GM19397 (cell line): ENCODE measurements around the gene TMEM175.
A peak's percentile ranks its signal among the peaks of the same experiment; 100 is the strongest.
"Not testable (repeated sequence)": the region's sequence is repeated elsewhere in the genome, so short reads cannot be mapped to it uniquely, and the experiment has no call there.

Experiments
- ATAC-seq: cut with Tn5 transposase; IDR thresholded peaks from one replicate; pipeline ENCODE4 v1.9.1; 2021; ENCODE audit warnings: mild to moderate bottlenecking, moderate library complexity; ENCODE audit not compliant: unreplicated experiment

TMEM175 gene

DNA sequence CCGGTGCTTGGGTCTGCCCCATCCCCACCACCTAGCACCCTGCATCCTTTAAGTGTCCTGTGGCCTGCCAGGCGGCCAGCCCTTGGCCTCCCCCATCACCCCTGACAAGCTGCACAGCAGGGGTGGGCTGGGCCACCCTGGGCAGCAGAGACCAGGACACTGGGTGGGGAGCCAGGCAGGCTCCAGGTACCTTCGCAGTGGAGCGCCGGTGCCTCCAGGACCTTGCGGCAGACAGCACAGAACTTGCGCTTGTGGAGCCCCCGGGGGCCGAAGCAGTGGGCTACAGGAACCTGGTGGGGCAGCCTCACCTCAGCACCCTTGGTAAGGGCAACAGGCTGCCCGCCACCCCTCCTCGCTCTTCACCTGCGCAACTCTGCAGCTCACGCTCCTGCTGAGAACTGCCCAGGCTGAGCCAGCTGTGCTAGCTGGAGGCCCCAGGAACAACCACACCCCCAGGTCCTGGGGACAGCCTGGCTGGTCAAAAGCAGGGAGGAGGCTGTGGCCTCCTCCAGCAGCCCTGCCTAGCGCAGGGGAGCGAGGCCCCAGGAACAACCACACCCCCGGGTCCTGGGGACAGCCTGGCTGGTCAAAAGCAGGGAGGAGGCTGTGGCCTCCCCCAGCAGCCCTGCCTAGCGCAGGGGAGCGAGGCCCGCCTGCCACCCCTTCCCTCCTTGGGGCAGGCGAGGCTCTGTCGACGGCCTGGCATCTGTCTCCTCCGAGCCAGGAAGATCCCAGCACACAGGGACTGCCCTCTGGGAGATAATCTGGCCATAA lies 36.5 kb downstream of the TMEM175 start:
- ATAC-seq = no peak

DNA sequence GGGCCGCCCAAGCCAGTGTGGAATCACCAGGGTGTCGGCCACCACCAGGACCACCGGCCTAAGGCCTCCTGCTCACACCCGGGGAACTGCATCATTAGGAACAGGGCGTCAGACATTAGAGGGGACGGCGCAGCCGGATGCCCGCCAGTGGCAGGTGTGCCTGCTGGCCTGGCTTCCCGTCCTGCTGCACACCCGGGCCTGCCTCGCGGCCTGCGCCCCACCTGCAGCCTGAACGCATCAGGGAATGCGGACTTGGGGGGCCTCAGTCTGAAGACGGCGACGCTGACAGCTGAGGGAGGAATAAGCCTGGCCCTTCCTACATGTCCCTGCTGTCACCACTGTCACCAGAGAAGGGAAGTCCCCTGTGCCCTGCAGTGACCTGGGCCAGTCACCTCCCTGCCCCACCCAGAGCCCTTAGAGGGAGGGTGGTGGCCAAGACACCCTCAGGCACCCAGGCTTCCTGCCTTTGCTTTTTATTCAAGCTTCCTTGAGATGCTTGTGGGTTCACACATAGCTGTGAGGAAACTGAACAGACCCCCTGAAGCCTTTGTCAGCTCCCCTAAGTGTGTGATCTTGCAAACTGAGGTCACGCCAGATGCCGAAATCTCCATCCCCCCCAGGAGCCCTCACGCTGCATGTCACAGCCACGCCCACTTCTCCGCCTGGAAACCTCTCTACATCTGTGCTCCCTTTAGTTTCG lies 37.9 kb downstream of the TMEM175 start:
- no peak for ATAC-seq

DNA sequence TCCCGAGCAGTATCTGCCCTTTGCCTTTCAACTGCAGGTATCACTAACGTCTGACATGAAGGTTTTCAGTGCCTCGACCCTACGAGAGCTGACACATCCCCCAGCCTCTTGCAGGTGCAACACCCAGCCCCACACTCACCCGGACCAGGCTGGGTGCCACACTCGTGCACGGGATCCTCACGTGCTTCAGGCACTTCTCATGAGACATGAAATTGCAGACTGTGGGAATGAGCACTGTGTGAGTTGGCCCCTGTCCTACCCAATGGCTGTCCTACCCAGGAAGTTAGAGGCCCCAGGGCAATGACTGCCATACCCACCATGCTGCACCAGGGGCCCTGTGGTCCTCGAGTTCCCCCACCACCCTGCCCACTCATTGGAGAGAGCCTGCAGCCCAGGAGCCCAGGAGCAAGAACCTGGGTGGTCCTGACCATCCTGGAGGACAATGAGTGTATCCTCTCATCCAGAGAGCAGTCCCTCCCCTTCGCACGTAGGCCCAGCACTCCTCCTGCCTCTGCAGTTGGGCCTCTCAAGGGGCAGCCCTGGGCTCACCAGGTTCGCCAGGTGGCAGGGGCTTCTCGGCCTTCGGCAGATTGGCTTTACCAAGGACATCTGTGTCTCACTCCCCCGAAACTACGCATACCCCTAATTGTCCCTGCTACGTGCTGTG lies 38.7 kb downstream of the TMEM175 start:
- no peak for ATAC-seq

DNA sequence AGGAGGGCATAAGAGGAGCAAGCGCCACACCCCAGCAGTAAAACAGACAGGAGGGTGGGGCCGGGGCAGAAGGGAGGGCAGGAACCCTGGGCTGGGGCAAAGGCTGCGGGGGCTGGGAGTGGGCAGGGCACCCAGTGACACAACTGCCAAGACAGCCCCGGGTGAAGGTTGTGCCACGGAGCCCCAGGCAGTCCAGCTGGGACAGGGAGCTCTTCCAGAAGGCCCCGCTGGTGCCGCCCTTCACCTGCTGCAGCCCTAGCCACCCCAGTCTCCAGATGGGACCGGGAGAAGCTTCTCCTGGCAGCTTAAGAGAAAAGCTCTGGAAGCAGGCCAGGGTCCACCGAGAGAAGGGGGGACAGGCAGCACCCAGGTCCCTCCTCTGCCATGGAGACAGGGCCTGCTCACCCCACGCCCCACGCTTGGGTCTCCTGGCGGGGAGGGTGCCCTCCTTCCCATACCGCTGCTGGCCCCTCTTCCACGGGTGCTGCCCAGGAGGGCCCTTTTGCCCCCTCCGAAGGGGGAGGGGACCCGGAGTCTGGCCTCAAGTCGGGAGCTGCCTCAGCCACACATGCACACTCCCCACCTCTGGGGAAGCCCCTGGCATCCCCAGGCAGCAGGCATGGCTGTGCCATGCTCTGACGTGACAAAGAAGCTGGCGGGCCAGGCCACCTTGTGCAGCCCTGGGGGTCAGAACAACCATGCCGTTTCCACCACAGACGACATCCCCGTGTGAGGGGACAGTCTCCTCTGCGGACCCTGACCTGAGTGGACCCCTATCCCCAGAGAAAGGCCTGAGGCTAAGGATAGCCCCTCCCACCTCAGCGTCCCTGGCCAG lies 39.6 kb downstream of the TMEM175 start:
- no peak for ATAC-seq

DNA sequence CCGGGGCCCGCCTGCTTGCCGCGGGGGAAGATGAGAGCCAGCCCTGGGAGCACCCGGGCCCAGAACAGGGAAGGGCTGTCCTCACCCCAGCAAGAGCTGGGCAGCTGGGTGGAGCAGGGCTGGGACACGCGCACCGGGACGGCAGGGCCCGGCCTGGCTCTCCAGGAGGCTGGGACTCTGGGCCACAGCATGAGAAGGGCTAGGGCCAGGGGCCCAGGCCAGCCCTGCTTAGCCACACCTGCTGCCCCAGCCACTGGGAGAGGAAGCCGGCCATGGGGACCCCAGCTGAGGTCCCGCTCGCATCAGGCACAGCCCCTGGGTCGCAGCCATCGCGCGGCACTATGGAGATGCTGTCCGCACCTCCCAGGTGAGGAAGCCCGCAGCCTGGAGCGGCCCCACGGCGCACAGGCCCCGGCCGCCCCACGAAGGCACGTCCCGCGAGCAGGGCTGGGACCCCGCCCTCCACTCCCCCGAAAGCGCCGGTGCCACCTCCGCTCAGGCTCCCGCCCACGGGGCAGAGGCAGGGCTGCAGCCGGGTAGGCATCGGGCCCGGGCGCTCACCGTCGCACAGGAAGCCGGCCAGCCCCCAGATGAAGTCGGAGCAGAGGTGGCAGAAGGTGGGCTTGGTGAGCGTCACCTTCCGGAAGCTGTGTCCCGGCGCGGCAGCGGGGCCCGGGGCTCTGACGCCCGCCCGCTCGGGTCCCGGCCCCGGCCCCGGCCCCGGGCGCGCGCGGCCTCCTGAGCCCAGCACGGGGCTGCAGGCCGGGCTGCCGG lies 40.6 kb downstream of the TMEM175 start:
- peak; percentile 38 for ATAC-seq

DNA sequence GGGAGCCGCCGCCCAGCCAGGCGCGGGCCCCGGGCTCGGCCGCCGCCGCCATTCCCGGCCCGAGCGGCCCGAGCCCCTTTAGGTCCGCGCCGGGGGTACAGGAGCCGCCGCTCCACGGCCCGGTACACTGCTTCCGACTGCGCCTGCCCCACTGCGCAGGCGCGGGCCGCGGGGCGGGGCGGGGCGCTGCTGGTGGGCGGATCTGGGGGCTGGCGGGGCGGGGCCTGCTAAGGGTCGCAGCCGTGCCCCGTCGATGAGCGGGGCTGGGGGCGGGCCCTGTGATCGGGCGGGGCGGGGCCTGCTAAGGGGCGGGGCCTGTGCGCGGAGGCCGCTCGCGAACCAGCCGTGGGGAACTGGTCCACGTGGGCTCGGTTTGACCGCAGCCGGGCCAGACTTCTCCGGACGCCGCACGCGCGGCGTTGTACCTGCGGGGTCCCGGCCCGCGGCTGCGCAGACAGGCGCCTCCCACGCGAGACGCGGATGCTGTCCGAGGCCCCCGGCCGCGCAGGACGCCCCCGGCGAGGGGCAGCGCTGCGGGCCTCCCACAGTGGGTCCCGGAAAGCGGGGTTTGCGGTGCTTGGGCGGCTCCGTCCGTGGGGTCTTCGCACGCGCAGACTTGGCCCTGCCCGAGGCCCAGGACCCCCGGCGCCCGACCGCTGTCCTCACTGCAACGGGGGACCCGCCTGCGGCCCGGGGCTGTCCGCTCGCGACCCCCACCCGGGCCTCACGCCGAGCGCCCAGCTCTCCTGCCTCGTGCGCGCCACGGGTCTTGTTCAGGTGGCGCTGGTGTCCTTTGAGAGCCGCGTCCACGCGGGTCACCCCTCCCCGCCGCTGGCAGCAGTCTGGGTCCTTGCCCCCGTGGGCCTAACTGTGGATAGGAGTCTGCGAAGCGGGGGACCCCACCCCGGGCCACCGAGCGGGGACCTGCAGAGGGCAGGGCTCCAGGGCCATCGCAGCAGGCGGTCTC lies 41.5 kb downstream of the TMEM175 start, which contains the start of gene DGKQ:
TSS of gene DGKQ (minus strand) at position 139 of the 967 bp plus-strand sequence. CDS start at position 52, 87 bp downstream.
- peak; percentile 80 for ATAC-seq

DNA sequence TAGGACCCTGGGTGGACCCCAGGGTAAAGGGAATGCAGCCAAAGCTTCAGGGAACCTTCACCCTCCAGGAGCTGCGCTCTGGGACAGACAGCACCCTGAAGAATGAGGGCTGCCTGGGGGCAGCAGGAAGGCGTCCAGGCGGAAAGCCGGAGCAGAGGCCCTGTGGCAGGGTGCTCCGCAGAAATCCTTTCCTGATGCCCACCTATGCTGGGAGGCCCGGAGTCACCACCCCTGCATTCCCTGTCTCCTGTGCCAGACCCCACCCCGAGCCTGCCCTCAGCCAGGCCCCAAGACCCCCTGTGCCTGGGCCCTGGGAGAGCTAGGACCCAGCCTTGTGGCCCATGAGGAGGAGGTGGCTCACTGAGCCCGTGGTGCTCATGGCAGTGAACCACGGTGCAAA lies 42.4 kb downstream of the TMEM175 start:
- no peak for ATAC-seq

DNA sequence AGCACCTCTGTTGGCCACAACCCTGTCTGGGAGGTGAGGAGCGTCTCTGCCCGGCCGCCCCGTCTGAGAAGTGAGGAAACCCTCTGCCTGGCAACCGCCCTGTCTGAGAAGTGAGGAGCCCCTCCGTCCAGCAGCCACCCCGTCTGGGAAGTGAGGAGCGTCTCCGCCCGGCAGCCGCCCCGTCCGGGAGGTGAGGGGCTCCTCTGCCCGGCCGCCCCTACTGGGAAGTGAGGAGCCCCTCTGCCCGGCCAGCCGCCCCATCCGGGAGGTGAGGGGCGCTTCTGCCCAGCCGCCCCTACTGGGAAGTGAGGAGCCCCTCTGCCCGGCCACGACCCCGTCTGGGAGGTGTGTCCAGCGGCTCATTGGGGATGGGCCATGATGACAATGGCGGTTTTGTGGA lies 43.8 kb downstream of the TMEM175 start:
- not testable (repeated sequence) for ATAC-seq

DNA sequence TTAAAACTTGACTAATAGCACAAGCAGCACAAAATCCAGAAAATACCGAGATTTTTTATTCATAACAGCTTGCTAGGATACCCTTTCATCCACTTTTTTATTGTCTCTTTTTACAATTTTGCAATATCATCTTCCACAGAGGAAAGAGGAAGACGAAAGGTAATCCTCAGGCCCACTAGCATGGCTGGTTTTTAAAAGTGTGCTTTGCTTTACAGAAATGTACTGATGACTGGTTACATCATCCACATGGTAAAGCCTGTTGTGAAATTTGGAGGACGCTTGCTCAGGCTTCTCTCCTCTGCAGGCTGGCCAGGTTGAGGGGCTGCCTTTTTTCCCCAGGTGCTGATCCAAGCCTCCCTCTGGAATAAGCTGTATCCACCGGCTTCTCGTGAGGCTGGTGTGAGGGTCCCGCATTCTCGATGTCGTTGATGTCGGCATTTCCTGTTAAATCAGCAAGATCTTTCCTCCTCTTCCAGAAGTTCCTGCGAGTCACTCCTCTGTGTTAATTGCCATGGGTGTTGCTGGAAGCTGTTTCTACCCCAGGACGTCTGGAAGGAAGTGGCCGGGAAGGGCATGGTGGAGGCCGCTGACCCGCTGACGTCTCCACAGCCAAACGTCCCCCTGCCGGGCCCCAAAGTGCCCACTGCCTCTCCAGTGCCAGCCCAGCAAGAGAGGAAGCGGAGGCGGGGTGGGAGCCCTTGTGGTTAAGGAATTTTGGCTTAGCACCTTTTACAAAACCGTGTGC lies 46.9 kb downstream of the TMEM175 start:
- no peak for ATAC-seq

DNA sequence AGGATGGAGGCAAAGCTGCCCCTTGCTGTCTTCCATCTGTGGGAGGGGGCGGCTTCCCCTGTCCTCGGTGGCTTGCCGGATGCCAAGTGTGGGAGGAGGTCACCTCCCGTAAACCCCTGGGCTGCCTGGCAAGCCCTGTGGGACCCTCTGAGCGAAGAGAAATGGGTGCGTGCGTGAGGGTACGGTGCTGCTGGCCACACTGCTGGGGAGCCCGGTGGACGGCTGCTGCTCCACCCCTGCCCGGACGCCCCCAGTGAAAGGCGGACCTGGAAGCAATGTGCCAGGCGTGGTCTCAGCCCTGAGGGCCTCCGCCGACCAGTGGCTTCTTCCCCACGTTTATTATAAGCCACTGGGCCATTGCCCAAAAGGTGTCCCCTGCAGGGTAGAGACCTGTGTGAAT lies 50.0 kb downstream of the TMEM175 start:
- no peak for ATAC-seq

DNA sequence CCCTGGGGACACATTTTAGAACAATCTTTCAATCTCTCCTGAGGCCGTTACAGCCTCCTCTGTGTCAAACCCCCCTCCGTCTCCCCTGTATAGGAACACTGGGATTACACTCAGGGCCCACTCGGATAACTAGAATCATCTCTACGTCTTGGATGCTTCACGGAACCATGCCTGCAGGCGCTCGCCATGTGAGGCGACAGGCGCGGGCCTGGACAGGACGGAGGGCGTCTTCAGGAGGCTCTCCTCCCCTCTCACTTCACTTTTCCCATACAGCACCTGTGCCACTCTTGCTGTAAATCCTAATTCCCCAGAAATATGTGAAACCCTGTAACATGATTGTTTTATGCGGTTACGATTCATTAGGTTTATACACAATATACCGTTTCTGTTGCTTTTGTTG lies 50.6 kb downstream of the TMEM175 start:
- no peak for ATAC-seq

DNA sequence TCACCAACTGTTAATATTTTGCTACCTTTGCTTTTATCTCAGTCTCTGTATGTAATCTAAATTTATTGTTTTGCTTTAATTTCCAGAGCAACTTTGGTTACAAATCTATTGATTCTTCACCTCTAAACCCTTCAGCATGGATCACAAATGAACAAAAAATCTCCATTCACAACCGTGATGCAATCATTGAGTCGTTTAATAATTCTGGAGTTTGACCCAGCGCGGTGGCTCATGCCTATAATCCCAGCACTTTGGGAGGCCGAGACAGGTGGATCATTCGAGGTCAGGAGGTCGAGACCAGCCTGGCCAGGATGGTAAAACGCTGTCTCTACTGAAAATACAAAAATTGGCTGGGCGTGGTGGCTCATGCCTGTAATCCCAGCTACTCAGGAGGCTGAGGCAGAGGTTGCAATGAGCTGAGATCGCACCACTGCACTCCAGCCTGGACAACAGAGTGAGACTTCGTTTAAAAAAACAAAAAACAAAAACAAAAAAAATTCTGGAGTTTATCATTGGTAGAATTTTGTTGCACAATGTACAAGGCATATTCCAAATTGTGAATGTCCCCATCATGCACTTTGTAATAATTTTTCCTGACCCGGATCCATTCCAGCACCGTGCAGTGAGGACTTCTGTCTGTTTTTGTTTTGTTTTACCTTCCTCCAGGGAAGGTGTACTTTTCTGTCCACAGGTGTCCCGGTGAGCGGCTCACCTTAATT lies 52.2 kb downstream of the TMEM175 start:
- no peak for ATAC-seq

DNA sequence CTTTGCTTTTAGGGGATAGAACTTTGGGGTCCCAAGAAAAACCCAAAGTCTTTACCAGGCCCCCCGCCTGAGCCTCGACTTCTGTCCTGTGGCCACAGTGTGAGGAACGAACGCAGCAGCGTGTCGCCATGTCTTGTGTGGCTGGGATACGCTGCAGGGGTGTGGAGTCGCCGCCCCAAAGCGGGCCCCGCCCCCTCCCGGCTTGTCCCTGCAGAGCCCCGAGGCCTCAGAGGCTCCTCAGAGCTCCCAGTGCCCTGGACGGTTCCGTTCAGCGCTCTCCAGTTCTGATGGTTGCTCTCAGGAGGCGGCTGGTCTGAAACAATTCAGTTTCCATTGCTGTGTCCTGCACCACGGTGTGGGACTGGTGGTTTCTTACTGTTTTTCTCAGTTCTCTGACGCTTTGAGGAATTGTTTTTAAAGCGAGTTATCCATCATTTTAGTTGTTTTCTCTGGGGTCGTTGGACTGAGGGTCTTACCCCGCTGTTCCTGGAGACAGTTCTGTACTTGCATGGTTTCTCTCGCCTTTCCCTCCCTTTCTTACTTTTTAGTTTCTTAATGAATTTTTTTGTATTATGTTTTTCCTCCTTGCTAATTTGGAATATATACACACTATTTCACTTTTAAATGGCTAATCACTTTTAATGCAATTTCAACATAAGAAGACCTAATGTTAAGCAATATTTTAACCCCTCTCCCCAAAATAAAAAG lies 53.0 kb downstream of the TMEM175 start:
- no peak for ATAC-seq

DNA sequence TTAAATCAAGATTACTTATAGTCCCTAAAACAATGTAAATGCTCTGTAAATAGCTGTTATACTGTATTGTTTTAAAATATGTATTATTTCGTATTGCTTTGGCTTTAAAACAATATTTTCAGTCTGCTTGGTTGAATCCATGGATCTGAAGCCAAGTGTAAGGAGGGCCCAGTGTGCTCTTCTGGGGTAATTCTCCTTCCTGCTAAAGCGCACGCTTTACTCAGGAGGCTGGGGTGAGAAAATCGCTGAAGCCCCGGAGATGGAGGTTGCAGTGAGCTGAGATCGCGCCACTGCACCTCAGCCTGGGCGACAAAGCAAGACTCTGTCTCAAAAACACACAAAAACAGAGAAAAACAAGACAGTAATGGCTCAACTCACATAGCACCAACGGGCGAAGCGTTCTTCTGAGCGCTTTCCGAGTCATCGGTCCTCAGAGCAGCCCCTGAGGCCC lies 54.2 kb downstream of the TMEM175 start:
- ATAC-seq = no peak

DNA sequence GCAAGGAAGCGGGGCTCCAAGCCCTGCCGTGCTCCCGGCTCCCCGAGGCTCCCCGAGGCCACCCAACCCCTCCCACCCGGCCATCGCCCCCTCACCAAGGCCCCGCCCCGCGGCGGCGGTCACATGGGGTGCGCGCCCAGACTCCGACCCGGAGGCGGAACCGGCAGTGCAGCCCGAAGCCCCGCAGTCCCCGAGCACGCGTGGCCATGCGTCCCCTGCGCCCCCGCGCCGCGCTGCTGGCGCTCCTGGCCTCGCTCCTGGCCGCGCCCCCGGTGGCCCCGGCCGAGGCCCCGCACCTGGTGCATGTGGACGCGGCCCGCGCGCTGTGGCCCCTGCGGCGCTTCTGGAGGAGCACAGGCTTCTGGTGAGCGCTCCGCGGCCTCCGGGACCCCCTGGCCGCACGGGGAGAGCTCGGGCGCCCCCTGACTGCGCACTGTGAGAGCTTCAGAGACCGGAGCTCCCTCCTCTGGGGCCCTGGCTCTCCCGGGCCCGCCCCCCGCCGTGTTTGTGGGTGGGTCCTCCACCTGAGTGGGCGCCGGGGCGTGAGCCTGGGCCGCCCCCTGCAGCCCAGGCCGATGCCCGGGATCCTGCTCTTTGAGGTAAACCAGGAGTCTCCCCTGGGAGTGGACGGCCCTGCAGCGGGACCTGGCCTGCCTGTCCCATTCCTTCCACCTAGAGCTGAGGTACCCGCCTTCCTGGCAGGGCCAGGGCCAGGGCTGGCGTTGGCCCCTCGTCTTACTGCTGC lies 54.8 kb downstream of the TMEM175 start, which contains the start of gene IDUA:
TSS of gene IDUA (plus strand) at position 166 of the 745 bp plus-strand sequence. CDS start at position 207, 41 bp downstream.
- peak; percentile 66 for ATAC-seq
